HL-60 (cell line): Measurements from ENCODE around the gene ABCA2.

ENCODE experiments used
- CTCF ChIP-seq: IDR thresholded peaks from one replicate; pipeline ENCODE4 v1.5.1; 2011; ENCODE audit warnings: low read length, control low read depth, inconsistent platforms; ENCODE audit not compliant: insufficient read depth
- POLR2AphosphoS5 ChIP-seq: IDR thresholded peaks from 2 replicates; pipeline ENCODE4 v1.6.1; 2012; ENCODE audit warnings: low read depth

- no peak for TF ChIP-seq CTCF
- no peak for TF ChIP-seq POLR2AphosphoS5
These were observed 28.8 kb upstream of the ABCA2 start for GRCh38 chr9:137056739-137057415.
